ENCODE results near the gene PTMA. TPM values are rescaled to one million over a fixed set of nuclear protein-coding genes. Genes with fewer than 3 reads are reported as not detected.
A peak's percentile ranks its signal among the peaks of the same experiment; 100 is the strongest.

PTMA gene
- total and polyA plus RNA-seq, 9 of the 15 experiments (the other 6 are each of a cell fraction or from before 2014, with no cell fraction given): 429 to 2,322 (median 1,578) TPM

GRCh38 chr2:231709981-231710798 is 1.9 kb downstream of the PTMA start (continued):
- peak; percentile 79 for TF ChIP-seq ZNF395 (CRISPR knock-in tag; IDR thresholded peaks at IDR 0.05)
- TF ChIP-seq MYC (IDR thresholded peaks at IDR 0.05; ENCODE audit: low read depth, low read length): peak; percentile 98
- TF ChIP-seq MYC (CRISPR knock-in tag; IDR thresholded peaks at IDR 0.05; ENCODE audit: borderline replicate concordance, low read depth): peak; percentile 66; the same call in 1 of the 2 replicates
- TF ChIP-seq RREB1 (CRISPR knock-in tag; IDR thresholded peaks at IDR 0.05): 0 out of 2 replicates have a peak, but pooled peaks have one; percentile 12
- peak; percentile 93 for TF ChIP-seq ZNF592 (IDR thresholded peaks at IDR 0.05)
- peak; percentile 52; the same call in 1 of the 2 replicates for TF ChIP-seq KLF1 (tag; IDR thresholded peaks at IDR 0.05)
- peak; percentile 85 for TF ChIP-seq BHLHE40 (IDR thresholded peaks at IDR 0.05; ENCODE audit: low read length)
- no peak for TF ChIP-seq ATF1 (CRISPR knock-in tag; IDR thresholded peaks at IDR 0.05)
- TF ChIP-seq ATF1 (tag; IDR thresholded peaks at IDR 0.05): peak; percentile 28; the same call in 1 of the 2 replicates
- TF ChIP-seq VEZF1 (CRISPR knock-in tag; IDR thresholded peaks at IDR 0.05): peak; percentile 71
- no peak for TF ChIP-seq PHB2 (IDR thresholded peaks at IDR 0.05; ENCODE audit: low read depth)
- no peak for TF ChIP-seq KAT2B (IDR thresholded peaks at IDR 0.05; ENCODE audit: low read depth, low read length)
- TF ChIP-seq PCBP2 (IDR thresholded peaks at IDR 0.05; ENCODE audit: low read depth, low read length, poor library complexity, severe bottlenecking): peak; percentile 15
- TF ChIP-seq STAT5A (IDR thresholded peaks at IDR 0.05; ENCODE audit: borderline replicate concordance, low read length): 0 out of 2 replicates have a peak, but pooled peaks have one; percentile 7

Measured in K562 (cell line).